ENCODE results near the gene MYRF. TPM values are rescaled to one million over a fixed set of nuclear protein-coding genes. Genes with fewer than 3 reads are reported as not detected.

The MYRF gene
- total RNA-seq, 2 experiments from 2014 or later = 0.25 to 0.57 TPM

DNA sequence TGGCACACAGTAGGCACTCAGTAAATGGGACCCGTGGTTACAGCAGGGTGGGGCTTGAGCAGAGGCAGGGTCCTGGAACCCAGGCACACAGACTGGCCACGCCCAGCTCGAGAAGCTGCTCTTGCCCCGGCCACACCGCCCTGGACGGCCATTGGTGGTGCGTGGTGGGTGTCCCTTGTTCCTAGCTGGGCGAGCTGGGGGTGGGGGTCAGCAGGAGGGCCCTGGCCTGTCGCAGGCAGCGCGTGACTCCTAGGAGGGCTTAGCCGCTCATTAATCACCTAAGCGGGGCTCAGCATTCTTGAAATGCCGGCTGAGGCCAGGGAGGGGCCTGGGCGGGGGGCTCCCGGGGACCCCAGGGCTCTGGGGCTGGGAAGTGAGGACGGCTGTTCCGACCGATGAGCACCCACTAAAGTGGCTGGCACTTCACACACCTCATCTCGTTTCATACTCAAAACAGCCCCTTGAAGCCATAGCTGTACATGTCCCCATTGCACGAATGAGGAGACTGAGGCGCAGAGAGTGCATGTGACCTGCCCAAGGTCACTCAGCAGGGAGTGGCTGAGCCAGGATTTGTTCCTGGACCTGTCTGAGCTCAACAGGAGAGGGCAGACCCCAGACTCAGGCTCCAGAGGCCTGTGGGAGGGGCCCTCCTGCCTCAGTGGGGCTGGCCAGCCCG, 11.6 kb downstream of the MYRF start:
- DNase-seq (no peak), ATAC-seq (no peak)
- intact Hi-C loops (cut with DNase I, micrococcal nuclease) = no loop called here
- H3K4me1 Mint-ChIP-seq = no peaks in the 10 kb centered on the region
- H3K27me3 Mint-ChIP-seq = no peaks in the 10 kb centered on the region
- CTCF ChIA-PET = interaction anchor here (0.7 kb wide), 1 partner anchor 61 kb away, joined by 3 read pairs; no protein-coding TSS in a partner anchor
- H3K4me3 Mint-ChIP-seq = no peak overlapping the region
- H3K27ac Mint-ChIP-seq = no peak overlapping the region
- H3K9me3 Mint-ChIP-seq (ENCODE audit: low read depth) = no peaks in the 10 kb centered on the region
- no peaks in the 10 kb centered on the region for H3K36me3 Mint-ChIP-seq (ENCODE audit: low read depth)
- POLR2A ChIA-PET = no interaction called here

- CTCF ChIA-PET = interaction anchor here (0.7 kb wide), 1 partner anchor 61 kb away, joined by 3 read pairs; no protein-coding TSS in a partner anchor
Observed at GRCh38 chr11:61764606-61765260, 12.3 kb downstream of the MYRF start.

GRCh38 chr11:61765550-61766253, 13.3 kb downstream of the MYRF start:
- POLR2A ChIA-PET = no interaction called here
- intact Hi-C loops (cut with DNase I, micrococcal nuclease) = no loop called here
- DNase-seq (no peak), ATAC-seq (no peak)
- H3K4me3 Mint-ChIP-seq = no peak overlapping the region
- H3K27ac Mint-ChIP-seq = no peak overlapping the region
- CTCF ChIA-PET = interaction anchor here (0.6 kb wide), 1 partner anchor 63 kb away, joined by 4 read pairs; no protein-coding TSS in a partner anchor
- no peaks in the 10 kb centered on the region for H3K27me3 Mint-ChIP-seq
- no peaks in the 10 kb centered on the region for H3K9me3 Mint-ChIP-seq (ENCODE audit: low read depth)
- H3K4me1 Mint-ChIP-seq = no peaks in the 10 kb centered on the region
- H3K36me3 Mint-ChIP-seq (ENCODE audit: low read depth) = no peaks in the 10 kb centered on the region

More at GRCh38 chr11:61764606-61765260, 12.3 kb downstream of the MYRF start:
- Mint-ChIP-seq H3K36me3 (ENCODE audit: low read depth) (no peaks in the 10 kb centered on the region), H3K27ac (no peak overlapping the region), H3K4me1 (no peaks in the 10 kb centered on the region), H3K9me3 (ENCODE audit: low read depth) (no peaks in the 10 kb centered on the region), H3K4me3 (no peak overlapping the region), H3K27me3 (no peaks in the 10 kb centered on the region)
- ATAC-seq = no peak
- POLR2A ChIA-PET = no interaction called here
- intact Hi-C loops (cut with DNase I, micrococcal nuclease) = no loop called here
- no peak for DNase-seq

- H3K27ac Mint-ChIP-seq = no peak overlapping the region
- POLR2A ChIA-PET = no interaction called here
- no peaks in the 10 kb centered on the region for H3K36me3 Mint-ChIP-seq (ENCODE audit: low read depth)
Observed at GRCh38 chr11:61766353-61766841, 14.0 kb downstream of the MYRF start.

DNA sequence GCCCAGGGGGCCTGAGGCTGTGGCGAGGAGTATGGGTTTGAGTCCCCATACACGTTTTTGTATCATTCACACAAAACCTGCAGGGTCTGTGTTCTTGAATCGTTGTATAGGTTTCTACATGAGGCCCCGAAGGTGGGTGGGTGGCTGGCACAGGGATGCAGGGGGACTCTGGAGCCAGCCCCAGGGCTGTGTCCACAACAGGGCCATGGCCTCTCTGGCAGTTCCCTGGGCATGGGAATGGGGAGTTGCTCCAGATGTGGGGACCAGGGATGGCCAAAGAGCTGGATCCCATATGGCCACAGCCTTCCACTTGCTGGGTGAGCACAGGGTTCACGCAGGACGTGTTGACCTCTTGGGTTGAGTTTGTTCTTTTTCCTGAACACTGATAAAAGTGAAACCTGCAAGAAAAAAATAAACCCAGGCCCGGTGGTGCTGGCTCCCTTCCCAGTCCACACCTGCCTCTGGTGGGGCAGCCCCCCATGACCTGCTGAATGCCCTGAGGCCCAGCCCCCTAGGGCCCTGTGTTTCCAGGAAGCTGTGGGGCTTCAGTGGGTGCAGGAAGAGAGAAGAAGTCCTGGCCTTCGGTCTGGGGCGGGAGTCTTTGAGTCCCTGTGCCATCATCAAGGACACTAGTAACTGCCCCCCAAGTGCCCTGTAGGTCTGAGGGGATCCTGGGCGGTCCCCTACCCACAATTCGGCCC, 16.1 kb downstream of the MYRF start:
- no peaks in the 10 kb centered on the region for H3K4me1 Mint-ChIP-seq
- DNase-seq (no peak), ATAC-seq (no peak)
- intact Hi-C loops (cut with DNase I, micrococcal nuclease) = no loop called here
- no peaks in the 10 kb centered on the region for H3K27me3 Mint-ChIP-seq
- no peak overlapping the region for H3K4me3 Mint-ChIP-seq
- no peaks in the 10 kb centered on the region for H3K36me3 Mint-ChIP-seq (ENCODE audit: low read depth)
- H3K27ac Mint-ChIP-seq = no peak overlapping the region
- CTCF ChIA-PET = interaction anchor here (0.6 kb wide), 1 partner anchor 9 kb away, joined by 3 read pairs; no protein-coding TSS in a partner anchor
- POLR2A ChIA-PET = no interaction called here
- H3K9me3 Mint-ChIP-seq (ENCODE audit: low read depth) = no peaks in the 10 kb centered on the region

More at GRCh38 chr11:61766353-61766841, 14.0 kb downstream of the MYRF start:
- no peak for DNase-seq
- CTCF ChIA-PET = interaction anchor here (0.6 to 1.0 kb wide), 2 partner anchors 19 to 400 kb away, joined by 3 read pairs; no protein-coding TSS in a partner anchor
- Mint-ChIP-seq H3K4me3 (no peak overlapping the region), H3K9me3 (ENCODE audit: low read depth) (no peaks in the 10 kb centered on the region), H3K4me1 (no peaks in the 10 kb centered on the region), H3K27me3 (no peaks in the 10 kb centered on the region)
- intact Hi-C loops (cut with DNase I, micrococcal nuclease) = no loop called here
- no peak for ATAC-seq

DNA sequence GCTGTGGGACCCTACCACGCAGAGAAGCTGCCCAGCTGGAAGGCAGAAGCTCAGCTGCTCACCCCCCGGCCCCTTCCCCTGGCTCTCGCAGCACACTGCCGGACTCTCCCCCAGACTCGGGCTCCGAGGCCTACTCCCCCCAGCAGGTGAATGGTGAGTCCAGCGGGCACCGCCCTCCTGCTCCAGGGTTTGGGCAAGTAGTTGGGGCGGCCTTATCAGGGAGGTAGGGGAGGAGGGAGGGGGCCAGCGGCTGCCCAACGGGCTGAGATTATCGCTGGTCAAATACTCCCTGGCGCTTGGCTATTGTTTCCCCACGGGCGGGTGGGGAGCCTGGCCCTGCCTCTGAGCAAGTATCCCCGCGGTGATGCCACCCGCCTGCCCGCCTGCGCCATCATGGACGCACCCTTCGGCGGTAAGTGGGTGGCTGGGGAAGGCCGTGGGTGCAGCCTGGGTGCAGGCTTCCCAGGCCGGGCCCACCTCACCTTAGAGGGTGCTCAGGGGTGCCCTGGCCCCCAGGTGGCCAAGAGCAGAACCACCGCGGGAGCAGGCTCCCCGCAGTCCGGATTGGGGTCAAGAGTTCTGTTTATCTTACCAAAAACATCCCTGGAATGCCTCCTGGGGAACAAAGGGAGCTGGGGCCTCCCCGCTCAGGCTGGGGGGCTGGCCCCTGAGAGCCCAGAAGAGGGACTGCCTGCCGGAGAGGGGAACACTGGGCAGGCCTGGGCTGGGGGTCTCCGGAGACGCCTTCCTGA, 16.9 kb downstream of the MYRF start:
- Mint-ChIP-seq H3K9me3 (ENCODE audit: low read depth) (no peaks in the 10 kb centered on the region), H3K4me3 (no peak overlapping the region), H3K36me3 (ENCODE audit: low read depth) (no peaks in the 10 kb centered on the region), H3K4me1 (no peaks in the 10 kb centered on the region), H3K27ac (no peak overlapping the region), H3K27me3 (no peaks in the 10 kb centered on the region)
- POLR2A ChIA-PET = no interaction called here
- ATAC-seq = no peak
- DNase-seq = no peak
- intact Hi-C loops (cut with DNase I, micrococcal nuclease) = no loop called here
- CTCF ChIA-PET = no interaction called here

- Mint-ChIP-seq H3K27me3 (no peaks in the 10 kb centered on the region), H3K36me3 (ENCODE audit: low read depth) (no peaks in the 10 kb centered on the region), H3K27ac (no peak overlapping the region), H3K9me3 (ENCODE audit: low read depth) (no peaks in the 10 kb centered on the region), H3K4me1 (no peaks in the 10 kb centered on the region), H3K4me3 (no peak overlapping the region)
- ChIA-PET POLR2A (no interaction called here), CTCF (no interaction called here)
- intact Hi-C loops (cut with DNase I, micrococcal nuclease) = no loop called here
- ATAC-seq (no peak), DNase-seq (no peak)
Observed at GRCh38 chr11:61769946-61770683, 17.7 kb downstream of the MYRF start.

- Mint-ChIP-seq H3K27me3 (no peaks in the 10 kb centered on the region), H3K4me3 (no peak overlapping the region), H3K36me3 (ENCODE audit: low read depth) (no peaks in the 10 kb centered on the region), H3K4me1 (no peaks in the 10 kb centered on the region), H3K9me3 (ENCODE audit: low read depth) (no peaks in the 10 kb centered on the region), H3K27ac (no peak overlapping the region)
- no peak for ATAC-seq
- no peak for DNase-seq
- POLR2A ChIA-PET = no interaction called here
- CTCF ChIA-PET = interaction anchor here (0.6 to 0.7 kb wide), 2 partner anchors 11 to 396 kb away, joined by 3 to 4 read pairs; no protein-coding TSS in a partner anchor
- intact Hi-C loops (cut with DNase I, micrococcal nuclease) = no loop called here
Observed at GRCh38 chr11:61771195-61771894, 18.9 kb downstream of the MYRF start.

DNA sequence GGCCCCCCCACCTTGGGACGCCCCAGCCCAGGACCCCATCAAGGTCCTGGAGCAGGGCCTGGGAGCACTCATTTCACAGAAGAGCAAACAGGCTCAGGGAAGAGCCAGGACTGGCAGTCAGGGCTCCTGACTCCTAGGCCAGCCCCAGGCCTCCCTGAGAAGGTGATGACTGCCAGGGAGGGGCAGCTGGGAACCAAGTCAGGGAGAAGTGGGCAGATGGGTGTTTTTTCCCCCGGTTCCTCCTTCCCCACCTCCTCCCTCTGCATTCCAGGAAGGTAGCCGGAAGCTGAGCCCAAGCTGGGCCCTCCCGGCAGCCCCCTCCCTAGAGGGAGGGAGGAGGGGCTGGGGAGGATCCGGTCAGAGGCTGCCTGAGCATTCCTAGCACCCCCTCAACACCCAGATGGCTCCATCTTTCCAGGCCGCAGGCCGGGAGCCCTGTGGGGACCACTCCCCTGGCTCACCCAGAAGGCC, 19.6 kb downstream of the MYRF start:
- CTCF ChIA-PET = interaction anchor here (0.6 to 1.1 kb wide), 4 partner anchors 10 to 395 kb away, joined by 3 to 4 read pairs (median 3); no protein-coding TSS in a partner anchor
- H3K27ac Mint-ChIP-seq = no peak overlapping the region

DNA sequence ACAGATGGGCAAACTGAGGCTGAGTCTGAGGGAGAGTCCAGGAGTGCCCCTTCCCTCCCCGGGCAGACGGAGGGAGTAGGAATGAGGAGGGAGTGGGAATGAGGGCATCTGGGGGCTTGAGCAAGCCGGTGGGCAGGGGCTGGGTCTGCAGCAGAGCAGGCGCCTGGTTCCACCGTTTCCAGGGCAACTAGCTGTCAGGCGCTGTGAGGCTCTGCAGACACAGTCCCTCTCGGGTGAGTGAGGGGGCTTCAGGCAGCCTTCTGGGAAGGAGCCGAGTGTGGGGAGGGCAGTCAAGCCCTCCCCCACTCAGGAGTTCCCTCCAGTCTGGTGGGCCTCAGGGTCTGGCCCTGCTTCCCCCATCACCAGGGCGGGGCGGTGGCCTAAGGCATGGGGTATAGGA, 20.9 kb downstream of the MYRF start:
- ATAC-seq = no peak
- H3K27ac Mint-ChIP-seq = no peak overlapping the region

More for the DNA sequence above, 19.6 kb downstream of the MYRF start:
- Mint-ChIP-seq H3K27me3 (no peaks in the 10 kb centered on the region), H3K4me3 (no peak overlapping the region), H3K9me3 (ENCODE audit: low read depth) (no peaks in the 10 kb centered on the region), H3K4me1 (peaks cover 6% of the 10 kb centered on the region), H3K36me3 (ENCODE audit: low read depth) (no peaks in the 10 kb centered on the region)
- intact Hi-C loops (cut with DNase I, micrococcal nuclease) = no loop called here
- ATAC-seq (no peak), DNase-seq (no peak)
- POLR2A ChIA-PET = no interaction called here

More for the DNA sequence above, 20.9 kb downstream of the MYRF start:
- POLR2A ChIA-PET = no interaction called here
- CTCF ChIA-PET = interaction anchor here (0.9 kb wide), 1 partner anchor 22 kb away, joined by 3 read pairs; no protein-coding TSS in a partner anchor
- Mint-ChIP-seq H3K9me3 (ENCODE audit: low read depth) (no peaks in the 10 kb centered on the region), H3K4me3 (no peak overlapping the region), H3K4me1 (peaks cover 11% of the 10 kb centered on the region), H3K36me3 (ENCODE audit: low read depth) (no peaks in the 10 kb centered on the region), H3K27me3 (peaks cover 5% of the 10 kb centered on the region)
- intact Hi-C loops (cut with DNase I, micrococcal nuclease) = no loop called here
- DNase-seq = no peak

All from activated CD4-positive, alpha-beta T cell treated with anti-CD3 and anti-CD28 coated beads for 36 hours (primary cell).